Osteocyte (in vitro differentiated cells): ENCODE measurements around the gene HCAR3. TPM values are rescaled to one million over a fixed set of nuclear protein-coding genes. Genes with fewer than 3 reads are reported as not detected.

Source experiments
- DNase-seq: peaks from one replicate; pipeline ENCODE4 v3.0.0; 2021; ENCODE audit warnings: mixed read lengths; ENCODE audit not compliant: unreplicated experiment; ENCODE audit errors: extremely low spot score
- H3K27ac Mint-ChIP-seq: one replicate; pipeline ENCODE4 v1.8.0; 2021; ENCODE audit warnings: mild to moderate bottlenecking, mixed read lengths; ENCODE audit not compliant: unreplicated experiment
- H3K27me3 Mint-ChIP-seq: one replicate; pipeline ENCODE4 v1.8.0; 2021; ENCODE audit warnings: mixed read lengths; ENCODE audit not compliant: unreplicated experiment
- H3K36me3 Mint-ChIP-seq: one replicate; pipeline ENCODE4 v1.8.0; 2021; ENCODE audit warnings: mixed read lengths; ENCODE audit not compliant: unreplicated experiment
- H3K4me1 Mint-ChIP-seq: one replicate; pipeline ENCODE4 v1.8.0; 2021; ENCODE audit warnings: mixed read lengths; ENCODE audit not compliant: unreplicated experiment
- H3K4me3 Mint-ChIP-seq: one replicate; pipeline ENCODE4 v1.8.0; 2021; ENCODE audit warnings: mild to moderate bottlenecking, moderate library complexity, mixed read lengths; ENCODE audit not compliant: unreplicated experiment
- H3K9me3 Mint-ChIP-seq: one replicate; pipeline ENCODE4 v1.8.0; 2021; ENCODE audit warnings: mixed read lengths; ENCODE audit not compliant: unreplicated experiment
- total RNA-seq: library from RNA; stranded (reverse); gene quantifications from 2 replicates; pipeline ENCODE4 v1.2.1, GENCODE V29; 2021
- TF ChIP-seq, protein P1 (sequence below): fragments of 200-600 bp; sonication (generic); IDR thresholded peaks from 2 replicates; pipeline ENCODE4 v1.5.0; 2021; ENCODE audit warnings: antibody characterized with exemption, mild to moderate bottlenecking, moderate library complexity

Gene HCAR3
- total RNA-seq, 1 donor from 2014 or later, result not detected

DNA sequence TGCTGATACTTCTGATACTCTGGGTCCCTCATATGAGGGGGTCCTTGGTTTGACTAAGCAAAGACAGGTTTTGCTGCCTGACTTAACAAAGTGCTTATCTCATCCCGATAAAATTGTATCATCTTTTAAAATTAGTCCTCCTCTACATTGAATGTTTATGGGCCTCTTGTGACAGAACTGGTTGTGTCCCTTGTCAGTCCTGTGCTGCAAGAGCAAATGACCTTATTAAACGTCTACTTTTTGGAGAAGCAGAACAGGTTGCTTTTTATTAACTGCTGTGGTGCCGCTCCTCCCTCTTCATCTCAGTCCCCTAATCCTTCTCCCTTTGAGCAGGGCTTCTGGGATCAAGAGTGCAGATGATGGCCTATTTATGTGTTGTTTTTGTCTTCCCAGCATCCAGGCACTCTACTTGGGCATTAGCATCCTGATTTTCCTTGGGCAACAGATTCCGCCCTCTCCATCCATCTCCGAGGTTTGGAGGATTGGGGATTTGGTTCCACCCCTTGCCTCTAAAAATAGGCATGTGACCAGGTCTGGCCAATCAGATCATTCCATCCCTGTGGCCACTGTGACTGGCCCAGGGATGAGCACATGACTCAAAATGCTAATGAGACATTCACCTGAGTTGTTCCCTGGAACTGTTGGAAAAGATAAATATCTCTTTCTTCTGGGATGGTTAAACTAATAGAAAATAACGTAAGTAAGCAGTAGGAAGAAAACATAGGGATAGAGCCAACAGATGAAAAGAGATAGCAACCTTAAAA is 33.1 kb upstream of the HCAR3 start:
- Mint-ChIP-seq H3K4me1 (peaks cover 22% of the 10 kb centered on the region), H3K27ac (no peak overlapping the region), H3K4me3 (no peak overlapping the region), H3K36me3 (peaks cover 8% of the 10 kb centered on the region), H3K27me3 (no peaks in the 10 kb centered on the region), H3K9me3 (no peaks in the 10 kb centered on the region)
- TF ChIP-seq, protein P1, sequence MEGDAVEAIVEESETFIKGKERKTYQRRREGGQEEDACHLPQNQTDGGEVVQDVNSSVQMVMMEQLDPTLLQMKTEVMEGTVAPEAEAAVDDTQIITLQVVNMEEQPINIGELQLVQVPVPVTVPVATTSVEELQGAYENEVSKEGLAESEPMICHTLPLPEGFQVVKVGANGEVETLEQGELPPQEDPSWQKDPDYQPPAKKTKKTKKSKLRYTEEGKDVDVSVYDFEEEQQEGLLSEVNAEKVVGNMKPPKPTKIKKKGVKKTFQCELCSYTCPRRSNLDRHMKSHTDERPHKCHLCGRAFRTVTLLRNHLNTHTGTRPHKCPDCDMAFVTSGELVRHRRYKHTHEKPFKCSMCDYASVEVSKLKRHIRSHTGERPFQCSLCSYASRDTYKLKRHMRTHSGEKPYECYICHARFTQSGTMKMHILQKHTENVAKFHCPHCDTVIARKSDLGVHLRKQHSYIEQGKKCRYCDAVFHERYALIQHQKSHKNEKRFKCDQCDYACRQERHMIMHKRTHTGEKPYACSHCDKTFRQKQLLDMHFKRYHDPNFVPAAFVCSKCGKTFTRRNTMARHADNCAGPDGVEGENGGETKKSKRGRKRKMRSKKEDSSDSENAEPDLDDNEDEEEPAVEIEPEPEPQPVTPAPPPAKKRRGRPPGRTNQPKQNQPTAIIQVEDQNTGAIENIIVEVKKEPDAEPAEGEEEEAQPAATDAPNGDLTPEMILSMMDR, result no peak
- DNase-seq, result no peak

DNA sequence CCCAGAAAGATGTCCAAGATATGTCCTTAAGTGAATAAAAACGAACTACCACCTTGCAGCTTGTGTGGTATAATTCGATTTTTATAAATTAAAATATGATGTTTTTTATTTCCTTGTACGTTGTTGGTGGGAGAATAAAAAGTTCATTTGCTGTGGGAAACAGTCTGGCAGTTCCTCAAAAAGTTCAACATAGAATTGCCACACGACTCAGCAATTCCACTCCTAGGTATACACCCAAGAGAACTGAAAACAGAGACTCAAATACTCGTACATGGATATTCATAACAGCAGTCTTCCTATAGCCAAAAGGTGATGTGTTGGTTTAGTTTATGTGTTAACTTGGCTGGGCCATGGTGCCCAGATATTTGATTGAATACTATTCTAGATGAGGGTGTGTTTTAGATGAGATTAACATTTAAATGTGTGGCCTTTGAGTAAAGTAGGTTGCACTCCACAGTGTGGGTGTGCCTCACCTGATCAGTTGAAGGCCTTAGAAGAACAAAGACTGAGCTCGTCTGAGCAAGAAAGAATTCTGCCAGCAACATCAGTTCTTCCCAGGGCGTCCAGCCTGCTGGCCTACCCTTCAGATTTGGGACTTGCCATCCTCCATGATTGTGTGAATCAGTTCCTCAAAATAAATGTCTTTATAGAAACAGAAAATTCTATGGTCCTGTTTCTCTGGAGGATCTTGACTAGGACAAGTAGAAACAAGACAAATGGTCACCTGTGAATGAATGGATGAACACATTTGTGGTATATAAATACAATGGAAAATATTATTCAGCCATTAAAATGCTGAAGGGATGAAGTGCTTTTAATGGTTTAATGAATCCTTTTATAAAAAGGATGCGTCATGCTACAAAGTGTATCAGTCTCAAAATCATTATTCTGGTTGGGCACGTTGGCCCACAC is 30.9 kb upstream of the HCAR3 start:
- H3K4me1 Mint-ChIP-seq, result peaks cover 8% of the 10 kb centered on the region
- no peak for DNase-seq
- no peaks in the 10 kb centered on the region for H3K27me3 Mint-ChIP-seq
- H3K9me3 Mint-ChIP-seq, result no peaks in the 10 kb centered on the region
- no peaks in the 10 kb centered on the region for H3K36me3 Mint-ChIP-seq
- TF ChIP-seq, protein P1, result no peak
- no peak overlapping the region for H3K4me3 Mint-ChIP-seq
- H3K27ac Mint-ChIP-seq, result no peak overlapping the region

DNA sequence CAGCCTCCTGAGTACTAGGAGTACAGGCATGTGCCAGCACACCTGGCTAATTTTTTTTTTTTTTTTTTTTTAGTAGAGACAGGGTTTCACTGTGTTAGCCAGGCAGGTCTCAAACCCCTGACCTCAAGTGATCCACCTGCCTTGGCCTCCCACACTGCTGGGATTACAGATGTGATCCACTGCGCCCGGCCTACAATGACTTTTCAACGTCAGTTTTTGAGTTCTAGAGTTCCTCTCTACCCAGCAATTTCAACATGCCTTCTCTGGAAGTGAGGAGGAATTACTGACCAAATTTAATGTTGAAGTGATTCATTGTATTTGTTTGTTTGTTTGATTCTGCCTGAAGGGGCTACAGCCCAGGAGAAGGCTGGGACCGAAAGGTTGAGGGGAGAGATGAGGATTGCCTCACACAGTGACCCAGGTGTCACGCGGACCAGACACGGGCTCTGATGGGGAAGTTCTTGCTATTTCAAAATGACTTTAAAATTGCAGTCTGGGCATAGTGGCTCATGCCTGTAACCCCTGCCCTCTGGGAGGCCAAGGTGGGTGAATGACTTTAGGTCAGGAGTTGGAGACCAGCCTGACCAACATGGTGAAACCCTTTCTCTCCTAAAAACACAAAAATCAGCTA is 27.4 kb upstream of the HCAR3 start:
- H3K4me3 Mint-ChIP-seq, result no peak overlapping the region
- H3K27me3 Mint-ChIP-seq, result no peaks in the 10 kb centered on the region
- no peaks in the 10 kb centered on the region for H3K4me1 Mint-ChIP-seq

DNA sequence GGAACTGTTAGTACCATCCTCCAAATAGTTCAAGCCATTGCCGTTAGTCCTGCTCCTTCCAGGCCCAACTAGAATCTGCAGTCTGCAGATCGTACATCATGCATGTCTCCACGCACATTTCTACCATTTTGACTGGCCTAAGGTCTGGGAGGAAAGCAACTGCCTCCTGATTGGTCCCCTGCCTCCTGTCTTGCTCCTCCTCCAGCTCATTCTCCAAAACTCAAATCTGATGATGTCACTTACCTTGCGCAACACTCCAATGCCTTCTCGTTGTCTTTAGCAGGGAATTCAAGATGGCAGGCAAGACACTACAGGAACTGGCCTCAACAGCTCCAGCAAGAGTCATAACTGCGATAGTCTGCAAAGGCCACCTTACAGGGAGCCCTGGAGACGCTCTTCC is 23.7 kb upstream of the HCAR3 start:
- H3K36me3 Mint-ChIP-seq, result no peaks in the 10 kb centered on the region
- no peak for DNase-seq
- H3K4me1 Mint-ChIP-seq, result no peaks in the 10 kb centered on the region
- no peak overlapping the region for H3K27ac Mint-ChIP-seq
- no peaks in the 10 kb centered on the region for H3K9me3 Mint-ChIP-seq
- H3K27me3 Mint-ChIP-seq, result no peaks in the 10 kb centered on the region
- H3K4me3 Mint-ChIP-seq, result no peak overlapping the region
- TF ChIP-seq, protein P1, result no peak

More for the DNA sequence above, 27.4 kb upstream of the HCAR3 start:
- no peaks in the 10 kb centered on the region for H3K9me3 Mint-ChIP-seq
- TF ChIP-seq, protein P1, result no peak
- no peak overlapping the region for H3K27ac Mint-ChIP-seq
- no peak for DNase-seq
- no peaks in the 10 kb centered on the region for H3K36me3 Mint-ChIP-seq
